Neuron (in vitro differentiated cells): Measurements from ENCODE around the gene FOXP1.

Experiments used
- H2AFZ ChIP-seq: one replicate; pipeline ENCODE4 v1.6.1; 2013; ENCODE audit warnings: low read depth, mild to moderate bottlenecking, inconsistent platforms, low read length, moderate library complexity
- H3K27me3 ChIP-seq: one replicate; pipeline ENCODE4 v1.6.1; 2013; ENCODE audit warnings: low read length; ENCODE audit not compliant: insufficient read depth
- H3K36me3 ChIP-seq: one replicate; pipeline ENCODE4 v1.6.1; 2013; ENCODE audit warnings: low read length; ENCODE audit not compliant: insufficient read depth
- H3K4me1 ChIP-seq: one replicate; pipeline ENCODE4 v1.6.1; 2013; ENCODE audit warnings: low read length; ENCODE audit not compliant: insufficient read depth
- H3K4me3 ChIP-seq: 2 replicates; pipeline ENCODE4 v1.5.1; 2013; ENCODE audit warnings: mild to moderate bottlenecking, low read length, moderate library complexity
- H3K9me3 ChIP-seq: one replicate; pipeline ENCODE4 v1.6.1; 2013; ENCODE audit warnings: low read length

FOXP1 gene

DNA sequence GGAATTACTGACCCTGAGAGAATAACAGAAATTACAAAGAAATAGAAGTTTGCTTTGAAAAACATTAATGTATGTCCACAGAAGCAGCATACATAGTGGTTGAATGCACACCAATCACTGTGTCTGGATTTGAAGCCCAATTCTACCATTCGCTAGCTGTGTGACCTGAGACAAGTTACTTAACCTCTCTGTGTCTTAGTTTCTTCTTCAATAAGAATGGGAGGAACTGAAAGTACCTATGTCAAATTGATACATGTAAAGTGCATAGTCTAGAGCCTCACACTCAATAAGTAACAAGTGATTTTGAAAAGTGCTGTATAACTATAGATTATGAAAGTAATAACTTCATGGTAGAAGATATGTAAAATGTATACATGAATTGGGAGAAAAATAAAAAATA lies 457.8 kb downstream of the FOXP1 start:
- H3K9me3 ChIP-seq, result no peaks in the 10 kb centered on the region
- no peaks in the 10 kb centered on the region for H3K27me3 ChIP-seq
- H3K4me1 ChIP-seq, result peaks cover 39% of the 10 kb centered on the region
- H2AFZ ChIP-seq, result no peak overlapping the region
- H3K36me3 ChIP-seq, result no peaks in the 10 kb centered on the region
- no peak overlapping the region for H3K4me3 ChIP-seq

GRCh38 chr3:71124048-71124447 lies 459.5 kb downstream of the FOXP1 start:
- Histone ChIP-seq H3K9me3 (no peaks in the 10 kb centered on the region), H2AFZ (no peak overlapping the region), H3K4me1 (peaks cover 27% of the 10 kb centered on the region), H3K36me3 (no peaks in the 10 kb centered on the region), H3K27me3 (no peaks in the 10 kb centered on the region), H3K4me3 (no peak overlapping the region)

DNA sequence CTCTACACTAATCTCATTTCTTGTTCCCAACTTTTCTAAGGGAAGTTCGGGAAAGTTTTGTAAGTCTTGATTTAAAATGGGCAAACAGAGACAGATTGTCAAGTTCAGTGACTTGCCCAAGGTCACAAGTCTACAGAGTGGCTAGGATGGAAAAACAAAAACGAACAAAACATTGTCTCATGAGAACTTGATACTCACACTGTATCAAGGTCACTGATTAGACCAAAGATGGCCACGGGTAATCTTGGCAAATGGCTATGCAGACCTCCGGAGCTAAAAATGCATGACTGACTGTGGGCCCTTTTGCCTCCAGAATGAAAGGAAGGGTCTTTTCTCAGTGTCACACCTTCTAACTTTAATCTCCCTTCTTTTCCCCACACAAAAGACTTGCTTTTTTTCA lies 460.9 kb downstream of the FOXP1 start:
- H3K4me1 ChIP-seq, result peaks cover 14% of the 10 kb centered on the region
- no peaks in the 10 kb centered on the region for H3K9me3 ChIP-seq
- H2AFZ ChIP-seq, result no peak overlapping the region
- H3K4me3 ChIP-seq, result no peak overlapping the region
- no peaks in the 10 kb centered on the region for H3K27me3 ChIP-seq
- no peaks in the 10 kb centered on the region for H3K36me3 ChIP-seq

- H3K4me3 ChIP-seq, result no peak overlapping the region
- no peaks in the 10 kb centered on the region for H3K27me3 ChIP-seq
Observed at GRCh38 chr3:71121429-71122167, 461.9 kb downstream of the FOXP1 start.

GRCh38 chr3:71120012-71120411 lies 463.5 kb downstream of the FOXP1 start:
- no peaks in the 10 kb centered on the region for H3K36me3 ChIP-seq
- peaks cover 5% of the 10 kb centered on the region for H3K4me1 ChIP-seq
- no peaks in the 10 kb centered on the region for H3K27me3 ChIP-seq
- no peak overlapping the region for H2AFZ ChIP-seq
- no peak overlapping the region for H3K4me3 ChIP-seq
- no peaks in the 10 kb centered on the region for H3K9me3 ChIP-seq

More at GRCh38 chr3:71121429-71122167, 461.9 kb downstream of the FOXP1 start:
- Histone ChIP-seq H3K4me1 (peaks cover 5% of the 10 kb centered on the region), H2AFZ (no peak overlapping the region), H3K36me3 (no peaks in the 10 kb centered on the region), H3K9me3 (no peaks in the 10 kb centered on the region)

GRCh38 chr3:71119171-71119570 lies 464.4 kb downstream of the FOXP1 start:
- Histone ChIP-seq H3K9me3 (no peaks in the 10 kb centered on the region), H3K36me3 (no peaks in the 10 kb centered on the region), H3K4me1 (peaks cover 8% of the 10 kb centered on the region), H3K27me3 (no peaks in the 10 kb centered on the region), H2AFZ (no peak overlapping the region), H3K4me3 (no peak overlapping the region)

DNA sequence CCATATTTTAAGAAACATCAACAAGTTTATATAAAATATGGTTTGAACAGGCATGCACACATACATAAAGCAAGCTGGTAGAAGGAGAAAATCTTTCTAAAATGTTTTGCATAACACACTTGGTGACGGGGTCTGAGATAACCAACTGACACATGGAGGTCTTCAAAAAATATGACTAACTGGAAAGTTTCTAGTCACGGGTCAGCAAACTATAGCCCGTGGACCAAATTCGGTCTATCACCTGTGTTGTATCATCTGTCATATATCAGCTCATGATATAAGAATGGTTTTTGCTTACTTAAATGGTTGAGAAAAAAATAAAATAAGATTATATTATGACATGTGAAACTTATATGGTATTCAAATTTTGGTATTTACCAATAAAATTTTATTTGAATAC lies 465.1 kb downstream of the FOXP1 start:
- Histone ChIP-seq H3K36me3 (no peaks in the 10 kb centered on the region), H3K27me3 (no peaks in the 10 kb centered on the region), H3K4me3 (no peak overlapping the region), H3K4me1 (peaks cover 11% of the 10 kb centered on the region), H3K9me3 (no peaks in the 10 kb centered on the region), H2AFZ (no peak overlapping the region)

DNA sequence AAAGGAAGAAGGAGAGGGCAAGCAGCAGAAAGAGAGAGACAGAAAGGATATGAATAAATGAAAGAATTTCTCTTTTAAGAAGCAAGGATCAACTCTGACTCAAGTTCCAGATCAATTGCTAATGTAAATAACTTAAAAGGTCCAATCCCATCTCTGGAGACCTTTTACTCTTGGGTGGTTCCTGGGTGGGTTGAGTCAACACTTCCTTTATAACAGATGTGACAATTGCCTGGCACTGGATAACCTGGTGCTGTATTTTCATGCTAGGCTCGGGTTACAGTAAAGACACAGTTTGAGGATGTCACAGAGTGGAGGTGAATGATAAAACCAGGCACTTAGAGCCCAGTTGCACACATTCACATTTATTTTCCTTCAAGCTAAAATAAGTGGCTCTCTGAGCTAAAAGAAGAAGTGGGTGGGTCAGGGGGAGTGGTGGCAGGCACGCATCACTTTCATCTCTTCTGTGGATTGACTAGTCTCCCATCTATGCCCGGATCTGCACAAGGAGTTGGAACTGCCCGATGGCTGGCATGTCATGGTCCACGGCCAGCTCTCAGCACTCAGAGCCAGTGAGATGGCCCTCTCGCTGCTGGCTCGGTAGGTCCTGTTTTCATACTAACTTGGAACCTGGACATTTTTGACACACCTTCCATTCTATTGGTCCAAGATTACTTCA lies 465.8 kb downstream of the FOXP1 start:
- no peak overlapping the region for H2AFZ ChIP-seq
- no peaks in the 10 kb centered on the region for H3K36me3 ChIP-seq
- H3K9me3 ChIP-seq, result no peaks in the 10 kb centered on the region
- H3K4me1 ChIP-seq, result peaks cover 11% of the 10 kb centered on the region
- no peaks in the 10 kb centered on the region for H3K27me3 ChIP-seq
- no peak overlapping the region for H3K4me3 ChIP-seq

DNA sequence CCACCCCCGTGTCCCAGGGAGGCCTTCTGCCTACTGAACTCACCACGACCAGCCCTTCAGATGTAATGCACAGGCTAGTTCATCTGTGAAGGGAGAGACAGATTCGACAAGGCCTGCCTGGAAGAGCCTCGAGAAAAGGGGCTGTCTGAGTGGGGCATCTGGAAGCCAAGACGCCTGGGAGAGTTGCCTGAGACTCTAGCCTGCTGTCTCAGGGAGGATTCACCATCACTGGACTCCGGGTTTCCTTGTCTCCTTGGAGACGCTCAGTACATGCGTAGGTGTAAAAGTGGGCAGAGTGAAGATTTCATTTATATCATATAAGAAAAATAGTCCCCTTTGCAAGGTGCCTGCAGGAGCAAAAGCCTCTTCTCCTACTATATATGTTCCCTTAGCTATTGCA lies 468.9 kb downstream of the FOXP1 start:
- no peak overlapping the region for H2AFZ ChIP-seq
- no peaks in the 10 kb centered on the region for H3K36me3 ChIP-seq
- no peaks in the 10 kb centered on the region for H3K27me3 ChIP-seq
- H3K4me1 ChIP-seq, result peaks cover 21% of the 10 kb centered on the region
- H3K9me3 ChIP-seq, result no peaks in the 10 kb centered on the region
- H3K4me3 ChIP-seq, result no peak overlapping the region

DNA sequence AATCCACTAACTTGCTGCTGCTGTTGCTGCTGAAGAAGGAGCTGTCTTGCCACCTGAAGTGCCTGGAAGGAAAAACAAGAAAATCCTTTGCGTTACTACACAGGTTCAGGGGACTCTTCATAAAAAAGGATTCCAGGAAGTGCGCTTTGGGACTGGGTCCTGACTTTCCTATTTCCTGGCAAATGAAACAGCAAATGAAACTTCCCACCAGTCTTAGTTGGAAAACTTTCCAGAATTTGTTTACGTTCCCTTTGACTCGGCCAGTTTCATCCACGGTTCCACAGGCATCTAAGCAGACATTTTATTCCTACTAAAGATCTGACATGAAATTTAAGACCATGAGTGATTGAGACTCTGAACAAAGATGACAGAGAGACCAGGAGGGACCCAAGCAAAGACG lies 471.0 kb downstream of the FOXP1 start:
- Histone ChIP-seq H2AFZ (no peak overlapping the region), H3K36me3 (no peaks in the 10 kb centered on the region), H3K4me3 (no peak overlapping the region), H3K4me1 (peaks cover 28% of the 10 kb centered on the region), H3K27me3 (no peaks in the 10 kb centered on the region), H3K9me3 (no peaks in the 10 kb centered on the region)

DNA sequence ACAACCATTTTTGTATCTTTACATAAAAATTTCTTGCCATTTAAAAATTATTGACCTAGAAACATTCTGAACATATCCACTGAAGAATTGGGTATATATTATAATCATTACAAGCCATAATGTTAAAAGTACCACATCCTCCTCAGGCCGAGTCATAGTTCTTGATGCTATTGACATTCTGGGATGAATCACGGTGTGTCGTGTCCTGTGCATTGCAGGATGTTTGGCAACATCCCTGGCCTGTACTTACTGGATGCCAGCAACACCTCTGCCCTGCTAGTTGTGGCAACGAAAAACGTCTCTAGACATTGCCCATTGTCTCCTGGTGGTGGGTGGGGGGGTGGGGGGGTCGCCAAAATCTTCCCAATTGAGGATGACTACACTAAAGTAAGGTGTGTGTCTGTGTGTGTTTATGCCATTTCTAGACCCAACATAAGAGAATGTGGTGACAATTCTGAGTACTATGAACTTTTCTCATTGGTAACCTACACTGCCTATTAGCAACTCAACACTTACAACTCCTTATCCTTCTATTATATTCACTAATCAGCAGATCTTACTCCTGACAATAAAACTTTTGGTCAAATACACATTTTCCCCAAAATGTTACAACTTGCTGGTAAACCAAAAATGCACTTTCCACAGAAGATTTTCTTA lies 471.6 kb downstream of the FOXP1 start:
- Histone ChIP-seq H3K4me1 (peaks cover 28% of the 10 kb centered on the region), H3K36me3 (no peaks in the 10 kb centered on the region), H3K4me3 (no peak overlapping the region), H2AFZ (no peak overlapping the region), H3K9me3 (no peaks in the 10 kb centered on the region), H3K27me3 (no peaks in the 10 kb centered on the region)

GRCh38 chr3:71110385-71111222 lies 472.9 kb downstream of the FOXP1 start:
- Histone ChIP-seq H3K27me3 (no peaks in the 10 kb centered on the region), H3K9me3 (no peaks in the 10 kb centered on the region), H2AFZ (no peak overlapping the region), H3K36me3 (no peaks in the 10 kb centered on the region), H3K4me1 (peaks cover 28% of the 10 kb centered on the region), H3K4me3 (no peak overlapping the region)

DNA sequence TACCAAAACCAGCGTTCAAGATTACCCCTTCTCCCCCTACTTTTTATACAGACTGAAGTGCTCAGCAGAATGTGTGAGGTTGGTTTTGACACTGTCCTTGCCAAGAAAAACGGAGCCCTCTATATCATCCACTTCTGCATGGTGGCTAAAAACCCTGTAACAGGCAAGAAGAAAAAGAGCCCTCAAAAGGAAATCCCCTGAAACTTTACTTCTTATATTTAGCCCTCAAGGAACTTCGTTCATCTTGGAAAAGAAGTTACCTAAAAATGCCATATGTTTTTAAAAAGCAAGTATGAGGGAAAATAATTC lies 473.6 kb downstream of the FOXP1 start:
- H3K27me3 ChIP-seq, result no peaks in the 10 kb centered on the region
- H2AFZ ChIP-seq, result no peak overlapping the region
- peak overlapping the region; percentile 2 for H3K4me3 ChIP-seq
- peaks cover 28% of the 10 kb centered on the region for H3K4me1 ChIP-seq
- no peaks in the 10 kb centered on the region for H3K36me3 ChIP-seq
- H3K9me3 ChIP-seq, result no peaks in the 10 kb centered on the region
